M059J (cell line): Measurements from ENCODE around the gene ISLR. TPM values are rescaled to one million over a fixed set of nuclear protein-coding genes. Genes with fewer than 3 reads are reported as not detected.
A peak's percentile ranks its signal among the peaks of the same experiment; 100 is the strongest.

Experiments used
- DNase-seq: peaks from one replicate; pipeline ENCODE4 v3.0.0-alpha.2; 2012; ENCODE audit warnings: low read depth
- total RNA-seq: library from RNA; depleted of rRNA; stranded (reverse); fragments of >200 nt; shearing (Covaris generic); gene quantifications from 2 replicates; pipeline ENCODE4 v1.2.3, GENCODE V29; 2014; rRNA removed

Gene ISLR
- total RNA-seq, 1 experiment from 2014 or later = not detected

GRCh38 chr15:74211656-74212055 is 38.1 kb downstream of the ISLR start:
- no peak for DNase-seq

GRCh38 chr15:74212494-74212893 is 39.0 kb downstream of the ISLR start:
- no peak for DNase-seq

- no peak for DNase-seq
These were observed 40.4 kb downstream of the ISLR start for GRCh38 chr15:74213858-74214284.

- no peak for DNase-seq
These were observed 41.0 kb downstream of the ISLR start for GRCh38 chr15:74214324-74215021.

- DNase-seq = peak; percentile 86
These were observed 42.4 kb downstream of the ISLR start for GRCh38 chr15:74215958-74216357.

GRCh38 chr15:74216949-74217348 is 43.4 kb downstream of the ISLR start:
- no peak for DNase-seq

GRCh38 chr15:74217907-74218885 is 44.7 kb downstream of the ISLR start:
- DNase-seq = no peak

- DNase-seq = no peak
These were observed 47.2 kb downstream of the ISLR start for GRCh38 chr15:74220475-74221248.

- DNase-seq = no peak
These were observed 48.1 kb downstream of the ISLR start for GRCh38 chr15:74221399-74222239.

- no peak for DNase-seq
These were observed 49.0 kb downstream of the ISLR start for GRCh38 chr15:74222240-74223119.

GRCh38 chr15:74225928-74226327 is 52.4 kb downstream of the ISLR start:
- DNase-seq = no peak

Other genes starting within 250 kb of the ISLR start
- gene LOXL1, start 247.2 kb upstream of the ISLR start, total RNA-seq = 120 and 189 TPM in 2 replicates
- gene STOML1, start 181.4 kb upstream of the ISLR start, total RNA-seq = 12.5 and 19.9 TPM in 2 replicates
- gene PML, start 179.0 kb upstream of the ISLR start, total RNA-seq = 24.5 and 74.6 TPM in 2 replicates
- not detected in 2 replicates for gene GOLGA6A, start 91.2 kb upstream of the ISLR start, total RNA-seq
- gene ISLR2, start 43.1 kb upstream of the ISLR start, total RNA-seq = 0.17 TPM in 1 of 2 replicates, not detected in the other
- gene STRA6, start 29.1 kb downstream of the ISLR start, total RNA-seq = 1.5 and 3.5 TPM in 2 replicates
- gene CCDC33, start 62.6 kb downstream of the ISLR start, total RNA-seq = 0.22 TPM in 1 of 2 replicates, not detected in the other
- 0.07 and 0.10 TPM in 2 replicates for gene CYP11A1, start 193.9 kb downstream of the ISLR start, total RNA-seq